A673 (cell line): ENCODE data around the gene NFIC. TPM values are rescaled to one million over a fixed set of nuclear protein-coding genes. Genes with fewer than 3 reads are reported as not detected.
"Not testable (repeated sequence)": the region's sequence is repeated elsewhere in the genome, so short reads cannot be mapped to it uniquely, and the experiment has no call there.

ENCODE experiments used
- BruUV-seq: library from RNA; stranded (reverse); fragments of 400-500 nt; replicated peaks from 2 replicates; lab custom pipeline; 2021; lab: Mats Ljungman, UMichigan
- CTCF ChIA-PET: fragments of 300-600 bp; sonication (Branson Sonifier 250); formaldehyde crosslinking; loops from one replicate; lab custom pipeline; 2022; ENCODE audit warnings: antibody characterized with exemption; lab: Charles Lee
- POLR2A ChIA-PET: fragments of 300-600 bp; sonication (Branson Sonifier 250); formaldehyde crosslinking; loops from one replicate; lab custom pipeline; 2022; ENCODE audit warnings: antibody characterized with exemption; ENCODE audit not compliant: low non-redundant PET; lab: Charles Lee
- DNase-seq: peaks from one replicate; pipeline ENCODE4 v3.0.0-alpha.2; 2015; ENCODE audit warnings: low spot score
- H3K27ac ChIP-seq: fragments of 200-600 bp; sonication (generic); 2 replicates; pipeline ENCODE4 v1.5.1; 2016; ENCODE audit warnings: mixed run types, low read depth, mild to moderate bottlenecking, mixed read lengths, antibody characterized with exemption, low read length; ENCODE audit not compliant: poor library complexity, severe bottlenecking
- H3K27me3 ChIP-seq: fragments of 200-600 bp; sonication (generic); replicated peaks from 2 replicates; pipeline ENCODE4 v1.6.1; 2017; ENCODE audit warnings: mixed run types, low read depth, mild to moderate bottlenecking, mixed read lengths, antibody characterized with exemption, low read length; ENCODE audit not compliant: insufficient read depth, poor library complexity
- H3K36me3 ChIP-seq: fragments of 200-600 bp; sonication (generic); 2 replicates; pipeline ENCODE4 v1.6.1; 2016; ENCODE audit warnings: mixed run types, mild to moderate bottlenecking, mixed read lengths, antibody characterized with exemption, low read length; ENCODE audit not compliant: insufficient read depth, poor library complexity, severe bottlenecking
- H3K4me1 ChIP-seq: fragments of 200-600 bp; sonication (generic); 2 replicates; pipeline ENCODE4 v1.6.1; 2017; ENCODE audit warnings: mixed run types, mild to moderate bottlenecking, mixed read lengths, antibody characterized with exemption, low read length; ENCODE audit not compliant: insufficient read depth, poor library complexity, severe bottlenecking
- H3K4me3 ChIP-seq: fragments of 200-600 bp; sonication (generic); 2 replicates; pipeline ENCODE4 v1.5.1; 2016; ENCODE audit warnings: low read depth, mixed run types, mild to moderate bottlenecking, mixed read lengths, low read length; ENCODE audit not compliant: poor library complexity, severe bottlenecking
- H3K9me3 ChIP-seq: fragments of 200-600 bp; sonication (generic); 2 replicates; pipeline ENCODE4 v1.6.1; 2016; ENCODE audit warnings: mixed run types, low read depth, mild to moderate bottlenecking, mixed read lengths, antibody characterized with exemption, low read length; ENCODE audit not compliant: poor library complexity, severe bottlenecking
- EZH2 ChIP-seq: fragments of 200-600 bp; sonication (generic); IDR thresholded peaks from 2 replicates; pipeline ENCODE4 v1.6.1; 2017; ENCODE audit warnings: borderline replicate concordance, low read depth, mild to moderate bottlenecking, mixed read lengths, antibody characterized with exemption, low read length; ENCODE audit not compliant: poor library complexity, severe bottlenecking
- intact Hi-C: fragments of 100-400 bp; cut with micrococcal nuclease; formaldehyde crosslinking; loops from one replicate; pipeline ENCODE4 v1.10.0; 2022; ENCODE audit not compliant: unreplicated experiment
- total RNA-seq: library from RNA; stranded (reverse); gene quantifications from 2 replicates; pipeline ENCODE4 v1.2.3, GENCODE V29; 2021
- TF ChIP-seq, protein P1 (sequence below): fragments of 300-800, 200-600 bp; sonication (generic); conservative IDR thresholded peaks from 2 replicates; pipeline ENCODE4 v1.5.1; 2017; ENCODE audit warnings: low read depth, mild to moderate bottlenecking, antibody characterized with exemption, low read length, moderate library complexity, mixed read lengths

The NFIC gene
- total RNA-seq, 1 experiment from 2014 or later, result 112 TPM

- ChIA-PET POLR2A (no interaction called here), CTCF (no interaction called here)
- no peak for DNase-seq
- intact Hi-C loops, result no loop called here
- H3K4me1 ChIP-seq, result peaks cover 11% of the 10 kb centered on the region
- TF ChIP-seq, protein P1, sequence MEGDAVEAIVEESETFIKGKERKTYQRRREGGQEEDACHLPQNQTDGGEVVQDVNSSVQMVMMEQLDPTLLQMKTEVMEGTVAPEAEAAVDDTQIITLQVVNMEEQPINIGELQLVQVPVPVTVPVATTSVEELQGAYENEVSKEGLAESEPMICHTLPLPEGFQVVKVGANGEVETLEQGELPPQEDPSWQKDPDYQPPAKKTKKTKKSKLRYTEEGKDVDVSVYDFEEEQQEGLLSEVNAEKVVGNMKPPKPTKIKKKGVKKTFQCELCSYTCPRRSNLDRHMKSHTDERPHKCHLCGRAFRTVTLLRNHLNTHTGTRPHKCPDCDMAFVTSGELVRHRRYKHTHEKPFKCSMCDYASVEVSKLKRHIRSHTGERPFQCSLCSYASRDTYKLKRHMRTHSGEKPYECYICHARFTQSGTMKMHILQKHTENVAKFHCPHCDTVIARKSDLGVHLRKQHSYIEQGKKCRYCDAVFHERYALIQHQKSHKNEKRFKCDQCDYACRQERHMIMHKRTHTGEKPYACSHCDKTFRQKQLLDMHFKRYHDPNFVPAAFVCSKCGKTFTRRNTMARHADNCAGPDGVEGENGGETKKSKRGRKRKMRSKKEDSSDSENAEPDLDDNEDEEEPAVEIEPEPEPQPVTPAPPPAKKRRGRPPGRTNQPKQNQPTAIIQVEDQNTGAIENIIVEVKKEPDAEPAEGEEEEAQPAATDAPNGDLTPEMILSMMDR, result no peak
- no peak for TF ChIP-seq EZH2
- peaks cover 12% of the 10 kb centered on the region for H3K36me3 ChIP-seq
- no peaks in the 10 kb centered on the region for H3K9me3 ChIP-seq
- no TSS peak for BruUV-seq
- H3K4me3 ChIP-seq, result no peak overlapping the region
- no peaks in the 10 kb centered on the region for H3K27me3 ChIP-seq
- H3K27ac ChIP-seq, result no peak overlapping the region
These were observed 32.5 kb downstream of the NFIC start for GRCh38 chr19:3398900-3399278.

DNA sequence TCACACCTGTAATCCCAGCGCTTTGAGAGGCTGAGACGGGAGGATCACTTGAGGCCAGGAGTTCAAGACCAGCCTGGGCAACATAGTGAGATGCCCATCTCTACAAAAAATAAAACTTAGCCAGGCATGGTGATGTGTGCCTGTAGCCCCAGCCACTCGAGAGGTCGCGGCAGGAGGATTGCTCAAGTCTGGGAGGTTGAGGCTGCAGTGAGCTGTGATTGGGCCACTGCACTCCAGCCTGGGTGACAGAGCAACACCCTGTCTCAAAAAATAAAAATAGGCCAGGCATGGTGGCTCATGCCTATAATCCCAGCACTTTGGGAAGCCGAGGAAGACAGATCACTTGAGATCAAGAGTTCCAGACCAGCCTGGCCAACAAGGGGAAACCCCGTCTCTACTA, 32.9 kb downstream of the NFIC start:
- Histone ChIP-seq H3K36me3 (peaks cover 12% of the 10 kb centered on the region), H3K4me1 (peaks cover 15% of the 10 kb centered on the region)
- H3K9me3 ChIP-seq, CTCF ChIA-PET, DNase-seq, H3K27ac ChIP-seq, BruUV-seq, H3K27me3 ChIP-seq, intact Hi-C loops, POLR2A ChIA-PET, H3K4me3 ChIP-seq: not testable (repeated sequence)

DNA sequence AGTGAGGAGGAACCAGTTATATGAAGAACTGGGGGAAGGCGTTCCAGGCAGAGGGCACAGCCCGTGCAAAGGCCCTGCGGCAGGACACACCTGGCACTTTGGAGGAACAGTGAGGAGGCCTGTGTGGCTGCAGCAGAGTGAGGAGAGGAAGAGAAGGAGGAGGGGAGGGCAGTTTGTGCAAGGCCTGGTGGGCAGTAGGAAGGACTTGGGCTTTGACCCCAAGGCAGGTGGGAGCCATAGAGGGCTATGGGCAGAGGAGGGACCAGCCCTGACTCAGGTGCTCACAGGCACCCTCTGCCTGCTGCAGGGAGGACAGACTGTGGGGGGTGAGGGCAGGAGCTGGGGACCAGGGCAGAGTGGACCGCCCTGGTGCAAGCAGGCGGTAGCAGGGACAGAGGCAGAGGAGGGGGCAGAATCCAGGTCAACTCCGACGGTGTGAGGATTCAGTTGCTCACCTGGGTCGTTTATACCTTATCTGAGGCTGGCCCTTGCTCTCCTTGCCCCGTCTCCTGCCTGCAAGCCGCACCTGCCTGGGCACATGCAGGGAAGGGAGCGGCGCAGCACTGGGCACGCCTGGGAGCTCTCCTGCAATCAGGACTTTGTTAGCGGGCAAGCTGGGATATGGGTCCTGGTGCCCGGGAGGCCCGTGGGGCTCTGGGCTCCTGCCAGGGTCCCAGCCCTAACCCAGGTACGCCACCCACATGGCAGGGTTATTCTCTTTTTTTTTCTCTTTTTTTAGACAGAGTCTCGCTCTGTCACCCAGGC, 34.8 kb downstream of the NFIC start:
- no peaks in the 10 kb centered on the region for H3K9me3 ChIP-seq
- H3K4me3 ChIP-seq, result no peak overlapping the region
- peaks cover 22% of the 10 kb centered on the region for H3K4me1 ChIP-seq
- no peaks in the 10 kb centered on the region for H3K27me3 ChIP-seq
- no TSS peak for BruUV-seq
- no peak for TF ChIP-seq EZH2
- TF ChIP-seq, protein P1, result no peak
- POLR2A ChIA-PET, result no interaction called here
- no peak overlapping the region for H3K27ac ChIP-seq
- H3K36me3 ChIP-seq, result peaks cover 12% of the 10 kb centered on the region
- intact Hi-C loops, result no loop called here
- no peak for DNase-seq
- CTCF ChIA-PET, result no interaction called here
